HepG2 (cell line): Measurements from ENCODE around the gene KIAA2012. TPM values are rescaled to one million over a fixed set of nuclear protein-coding genes. Genes with fewer than 3 reads are reported as not detected.

Experiments
- NPAS2 ChIP-seq: sonication (generic); formaldehyde crosslinking; IDR thresholded peaks from 2 replicates; pipeline ENCODE4 v1.8.0; 2022; ENCODE audit warnings: mild to moderate bottlenecking, missing genetic modification reagents, borderline replicate concordance
- PAX8 ChIP-seq: sonication (generic); formaldehyde crosslinking; IDR thresholded peaks from 2 replicates; pipeline ENCODE4 v1.8.0; 2022; ENCODE audit warnings: mild to moderate bottlenecking, missing genetic modification reagents, borderline replicate concordance
- ZNF773 ChIP-seq: sonication (generic); formaldehyde crosslinking; IDR thresholded peaks from 2 replicates; pipeline ENCODE4 v1.4.0; 2020; ENCODE audit warnings: missing genetic modification reagents, borderline replicate concordance
- ZNF83 ChIP-seq: sonication (generic); formaldehyde crosslinking; IDR thresholded peaks from 2 replicates; pipeline ENCODE4 v1.4.0; 2020; ENCODE audit warnings: missing genetic modification reagents, mild to moderate bottlenecking, borderline replicate concordance
- polyA plus RNA-seq, 8 experiments: library from polyadenylated mRNA; depleted of rRNA in 3 of 8; stranded (reverse) in 7 of 8; unstranded in 1 of 8; fragments of >200 nt; fragmentation: Illumina TruSeq in 4 of 8; extraction: Trizol in 4 of 8; gene quantifications; 2 replicates each; pipeline versions ENCODE4 v1.2.1 to v1.2.3, GENCODE V29; 2011 to 2016; ENCODE audit warnings: low read depth in 4 of 8, missing spikeins in 1 of 8, mixed read lengths in 1 of 8; ENCODE audit not compliant: insufficient read depth in 1 of 8
- total RNA-seq, 5 experiments: library from RNA; depleted of rRNA; stranded (reverse); fragments of >200 nt; fragmentation: Illumina TruSeq; extraction: Trizol; gene quantifications; 2 replicates each; pipeline ENCODE4 v1.2.3, GENCODE V29; 2016; ENCODE audit warnings: low read depth in 1 of 5
- TF ChIP-seq, protein P1 (sequence below): sonication (generic); formaldehyde crosslinking; IDR thresholded peaks from 2 replicates; pipeline ENCODE4 v1.4.0; 2020; ENCODE audit warnings: mild to moderate bottlenecking, missing genetic modification reagents
- TF ChIP-seq, protein P2 (sequence below): sonication (generic); formaldehyde crosslinking; IDR thresholded peaks from 2 replicates; pipeline ENCODE4 v1.4.0; 2020; ENCODE audit warnings: mild to moderate bottlenecking, missing genetic modification reagents

Gene KIAA2012
- total and polyA plus RNA-seq, 2 of the 13 experiments (the other 11 are each of a cell fraction or from before 2014, with no cell fraction given): not detected

DNA sequence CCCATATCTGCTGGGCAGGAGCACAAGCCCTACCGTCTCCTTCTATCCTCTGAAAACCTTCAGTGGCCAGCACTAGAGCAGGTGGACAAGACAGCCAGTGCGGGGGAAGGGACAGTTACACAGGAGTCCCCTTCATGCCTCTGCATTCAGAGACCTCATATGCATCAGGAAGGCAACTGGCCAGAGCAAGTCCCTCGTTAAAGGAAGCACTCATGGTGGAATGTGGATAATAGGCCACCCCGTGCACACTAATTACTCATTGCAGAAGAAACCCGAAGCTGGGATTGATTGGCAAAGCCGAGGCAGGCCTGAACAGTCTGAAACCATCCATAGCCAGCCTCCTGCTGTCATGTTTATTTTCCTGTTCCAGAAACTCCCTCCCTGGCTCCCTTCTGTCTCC lies 11.2 kb downstream of the KIAA2012 start (continued):
- TF ChIP-seq, protein P1, sequence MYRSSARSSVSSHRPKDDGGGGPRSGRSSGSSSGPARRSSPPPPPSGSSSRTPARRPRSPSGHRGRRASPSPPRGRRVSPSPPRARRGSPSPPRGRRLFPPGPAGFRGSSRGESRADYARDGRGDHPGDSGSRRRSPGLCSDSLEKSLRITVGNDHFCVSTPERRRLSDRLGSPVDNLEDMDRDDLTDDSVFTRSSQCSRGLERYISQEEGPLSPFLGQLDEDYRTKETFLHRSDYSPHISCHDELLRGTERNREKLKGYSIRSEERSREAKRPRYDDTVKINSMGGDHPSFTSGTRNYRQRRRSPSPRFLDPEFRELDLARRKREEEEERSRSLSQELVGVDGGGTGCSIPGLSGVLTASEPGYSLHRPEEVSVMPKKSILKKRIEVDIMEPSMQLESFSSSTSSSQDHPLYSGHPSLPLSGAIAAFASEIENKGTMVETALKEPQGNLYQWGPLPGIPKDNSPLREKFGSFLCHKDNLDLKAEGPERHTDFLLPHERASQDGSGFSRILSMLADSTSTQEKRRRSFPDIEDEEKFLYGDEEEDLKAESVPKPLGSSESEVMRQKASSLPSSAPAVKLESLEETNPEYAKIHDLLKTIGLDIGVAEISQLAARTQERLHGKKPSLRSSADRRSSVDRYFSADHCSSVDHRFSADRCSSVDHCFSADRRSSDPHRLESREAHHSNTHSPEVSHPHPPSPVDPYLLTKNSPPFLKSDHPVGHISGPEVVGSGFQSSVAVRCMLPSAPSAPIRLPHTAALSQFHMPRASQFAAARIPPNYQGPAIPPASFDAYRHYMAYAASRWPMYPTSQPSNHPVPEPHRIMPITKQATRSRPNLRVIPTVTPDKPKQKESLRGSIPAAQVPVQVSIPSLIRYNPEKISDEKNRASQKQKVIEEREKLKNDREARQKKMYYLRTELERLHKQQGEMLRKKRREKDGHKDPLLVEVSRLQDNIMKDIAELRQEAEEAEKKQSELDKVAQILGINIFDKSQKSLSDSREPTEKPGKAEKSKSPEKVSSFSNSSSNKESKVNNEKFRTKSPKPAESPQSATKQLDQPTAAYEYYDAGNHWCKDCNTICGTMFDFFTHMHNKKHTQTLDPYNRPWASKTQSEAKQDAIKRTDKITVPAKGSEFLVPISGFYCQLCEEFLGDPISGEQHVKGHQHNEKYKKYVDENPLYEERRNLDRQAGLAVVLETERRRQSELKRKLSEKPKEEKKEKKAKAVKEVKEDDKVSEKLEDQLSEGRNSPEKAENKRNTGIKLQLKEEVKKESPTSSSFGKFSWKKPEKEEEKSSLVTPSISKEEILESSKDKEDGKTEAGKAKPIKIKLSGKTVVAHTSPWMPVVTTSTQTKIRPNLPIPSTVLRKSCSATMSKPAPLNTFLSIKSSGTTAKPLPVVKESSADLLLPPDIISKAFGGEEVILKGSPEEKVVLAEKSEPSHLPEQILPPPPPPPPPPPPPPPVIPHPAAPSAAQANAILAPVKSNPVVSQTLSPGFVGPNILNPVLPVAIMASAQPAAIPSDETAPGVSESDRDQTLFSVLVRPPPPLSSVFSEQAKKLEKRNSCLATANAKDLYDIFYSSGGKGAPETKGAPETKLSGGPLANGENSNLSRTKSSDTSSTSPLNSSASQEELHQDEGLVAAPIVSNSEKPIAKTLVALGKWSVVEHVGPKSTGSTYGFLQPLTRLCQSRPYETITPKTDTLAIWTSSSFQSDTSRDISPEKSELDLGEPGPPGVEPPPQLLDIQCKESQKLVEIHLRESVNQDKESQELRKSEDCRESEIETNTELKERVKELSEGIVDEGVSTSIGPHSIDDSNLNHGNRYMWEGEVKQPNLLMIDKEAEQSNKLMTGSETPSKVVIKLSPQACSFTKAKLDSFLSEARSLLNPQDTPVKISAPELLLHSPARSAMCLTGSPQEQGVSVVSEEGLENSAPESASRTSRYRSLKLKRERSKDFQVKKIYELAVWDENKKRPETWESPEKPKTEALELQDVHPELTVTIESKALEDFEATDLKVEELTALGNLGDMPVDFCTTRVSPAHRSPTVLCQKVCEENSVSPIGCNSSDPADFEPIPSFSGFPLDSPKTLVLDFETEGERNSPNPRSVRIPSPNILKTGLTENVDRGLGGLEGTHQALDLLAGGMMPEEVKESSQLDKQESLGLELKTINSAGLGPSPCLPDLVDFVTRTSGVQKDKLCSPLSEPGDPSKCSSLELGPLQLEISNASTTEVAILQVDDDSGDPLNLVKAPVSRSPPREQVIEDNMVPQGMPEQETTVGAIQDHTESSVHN (CRISPR knock-in tag): no peak
- TF ChIP-seq ZNF773 (CRISPR knock-in tag) (no peak), ZNF83 (no peak), PAX8 (no peak), NPAS2 (CRISPR knock-in tag) (no peak)
- TF ChIP-seq, protein P2, sequence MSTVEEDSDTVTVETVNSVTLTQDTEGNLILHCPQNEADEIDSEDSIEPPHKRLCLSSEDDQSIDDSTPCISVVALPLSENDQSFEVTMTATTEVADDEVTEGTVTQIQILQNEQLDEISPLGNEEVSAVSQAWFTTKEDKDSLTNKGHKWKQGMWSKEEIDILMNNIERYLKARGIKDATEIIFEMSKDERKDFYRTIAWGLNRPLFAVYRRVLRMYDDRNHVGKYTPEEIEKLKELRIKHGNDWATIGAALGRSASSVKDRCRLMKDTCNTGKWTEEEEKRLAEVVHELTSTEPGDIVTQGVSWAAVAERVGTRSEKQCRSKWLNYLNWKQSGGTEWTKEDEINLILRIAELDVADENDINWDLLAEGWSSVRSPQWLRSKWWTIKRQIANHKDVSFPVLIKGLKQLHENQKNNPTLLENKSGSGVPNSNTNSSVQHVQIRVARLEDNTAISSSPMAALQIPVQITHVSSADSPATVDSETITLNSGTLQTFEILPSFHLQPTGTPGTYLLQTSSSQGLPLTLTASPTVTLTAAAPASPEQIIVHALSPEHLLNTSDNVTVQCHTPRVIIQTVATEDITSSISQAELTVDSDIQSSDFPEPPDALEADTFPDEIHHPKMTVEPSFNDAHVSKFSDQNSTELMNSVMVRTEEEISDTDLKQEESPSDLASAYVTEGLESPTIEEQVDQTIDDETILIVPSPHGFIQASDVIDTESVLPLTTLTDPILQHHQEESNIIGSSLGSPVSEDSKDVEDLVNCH (CRISPR knock-in tag): no peak
